Lower leg skin (tissue), 3 donors: ENCODE measurements around the gene GALNT18.

Experiments
- CTCF ChIP-seq, 3 donors: fragments of 450-650 bp; IDR thresholded peaks; one replicate each; pipeline ENCODE4 v1.5.1; 2016; ENCODE audit warnings: antibody characterized with exemption in 3 of 3, mild to moderate bottlenecking in 3 of 3, moderate library complexity in 2 of 3
- POLR2A ChIP-seq, 2 donors: fragments of 450-650 bp; IDR thresholded peaks; one replicate each; pipeline ENCODE4 v1.6.1; 2016 to 2017; ENCODE audit warnings: antibody characterized with exemption in 2 of 2, mild to moderate bottlenecking in 1 of 2, moderate library complexity in 1 of 2

GRCh38 chr11:11293798-11294550 lies 327.8 kb downstream of the GALNT18 start:
- TF ChIP-seq CTCF (IDR thresholded peaks at IDR 0.05) (no peak), POLR2A (IDR thresholded peaks at IDR 0.05) (no peak)
